HG02610 (cell line): ENCODE data around the gene RGS3.
"Not testable (repeated sequence)": the region's sequence is repeated elsewhere in the genome, so short reads cannot be mapped to it uniquely, and the experiment has no call there.

ENCODE experiments used
- ATAC-seq: cut with Tn5 transposase; IDR thresholded peaks from one replicate; pipeline ENCODE4 v1.9.1; 2021; ENCODE audit warnings: mild to moderate bottlenecking, moderate library complexity; ENCODE audit not compliant: unreplicated experiment

The RGS3 gene

GRCh38 chr9:113486327-113486726 is 22.8 kb downstream of the RGS3 start:
- ATAC-seq: no peak

GRCh38 chr9:113488071-113488470 is 24.5 kb downstream of the RGS3 start:
- no peak for ATAC-seq

- ATAC-seq: no peak
Measured at GRCh38 chr9:113488490-113488889, 25.0 kb downstream of the RGS3 start.

- not testable (repeated sequence) for ATAC-seq
Measured at GRCh38 chr9:113491147-113491546, 27.6 kb downstream of the RGS3 start.

GRCh38 chr9:113492343-113493202 is 29.0 kb downstream of the RGS3 start:
- no peak for ATAC-seq

- ATAC-seq: no peak
Measured at GRCh38 chr9:113493203-113493520, 29.6 kb downstream of the RGS3 start.

- ATAC-seq: no peak
Measured at GRCh38 chr9:113495526-113495925, 32.0 kb downstream of the RGS3 start.

GRCh38 chr9:113497051-113497450 is 33.5 kb downstream of the RGS3 start:
- no peak for ATAC-seq

GRCh38 chr9:113499153-113499875 is 35.8 kb downstream of the RGS3 start:
- ATAC-seq: no peak

- ATAC-seq: no peak
Measured at GRCh38 chr9:113499876-113500497, 36.5 kb downstream of the RGS3 start.

- ATAC-seq: no peak
Measured at GRCh38 chr9:113501129-113501686, 37.7 kb downstream of the RGS3 start.

GRCh38 chr9:113501852-113502251 is 38.3 kb downstream of the RGS3 start:
- ATAC-seq: no peak

GRCh38 chr9:113502427-113503034 is 39.0 kb downstream of the RGS3 start:
- ATAC-seq: no peak

- no peak for ATAC-seq
Measured at GRCh38 chr9:113503131-113503541, 39.6 kb downstream of the RGS3 start.

GRCh38 chr9:113503613-113504211 is 40.2 kb downstream of the RGS3 start:
- ATAC-seq: no peak

GRCh38 chr9:113504725-113505590 is 41.4 kb downstream of the RGS3 start:
- ATAC-seq: no peak

GRCh38 chr9:113506090-113506589 is 42.6 kb downstream of the RGS3 start:
- no peak for ATAC-seq

- no peak for ATAC-seq
Measured at GRCh38 chr9:113507256-113507655, 43.7 kb downstream of the RGS3 start.

- ATAC-seq: no peak
Measured at GRCh38 chr9:113508111-113508749, 44.7 kb downstream of the RGS3 start.
